Colonic mucosa (tissue), 4 donors: Measurements from ENCODE around the gene MCHR1. TPM values are rescaled to one million over a fixed set of nuclear protein-coding genes. Genes with fewer than 3 reads are reported as not detected.

ENCODE experiments used
- DNase-seq: peaks from one replicate; pipeline ENCODE4 v3.0.0-alpha.2; 2020
- H3K27ac ChIP-seq: fragments of 200-600 bp; one replicate; pipeline ENCODE4 v1.8.0; 2021
- H3K27me3 ChIP-seq: fragments of 200-600 bp; one replicate; pipeline ENCODE4 v1.8.0; 2021
- H3K36me3 ChIP-seq: fragments of 200-600 bp; one replicate; pipeline ENCODE4 v1.8.0; 2021
- H3K4me1 ChIP-seq: fragments of 200-600 bp; one replicate; pipeline ENCODE4 v1.8.0; 2021; ENCODE audit warnings: mild to moderate bottlenecking
- H3K4me3 ChIP-seq: fragments of 200-600 bp; one replicate; pipeline ENCODE4 v1.8.0; 2021
- H3K9ac ChIP-seq, 2 donors: one replicate each; pipeline ENCODE4 v1.7.0; 2013; ENCODE audit warnings: control low read depth in 2 of 2, low read depth in 2 of 2, low read length in 2 of 2
- H3K9me3 ChIP-seq: fragments of 200-600 bp; one replicate; pipeline ENCODE4 v1.8.0; 2021
- intact Hi-C: fragments of 100-400 bp; cut with DNase I; formaldehyde crosslinking; loops from one replicate; pipeline ENCODE4 v1.14.1; 2022
- total RNA-seq, 2 donors: library from RNA; stranded (reverse); fragmentation: NEBNext Ultra II Directional in 1 of 2; extraction: Animal tissue kit (Norgen Biotek cat#: 25700) in 1 of 2; gene quantifications; one replicate each; pipeline ENCODE4 v1.2.1, GENCODE V29; 2021
- TF ChIP-seq, protein P1 (sequence below): fragments of 200-600 bp; IDR thresholded peaks from one replicate; pipeline ENCODE4 v1.8.0; 2022; ENCODE audit warnings: antibody characterized with exemption, mild to moderate bottlenecking
- donor health status: healthy.
- donor health status: DM: no; HTN: no; CAD: no.
- donor health status: DM: no; HTN: no; CAD: no.

Gene MCHR1
- total RNA-seq, 2 donors from 2014 or later = 0.16 TPM; not detected in 1

GRCh38 chr22:40668611-40669411 lies 10.5 kb upstream of the MCHR1 start:
- intact Hi-C loops = no loop called here
- Histone ChIP-seq H3K36me3 (no peaks in the 10 kb centered on the region), H3K9me3 (no peaks in the 10 kb centered on the region), H3K27ac (peak overlapping the region; percentile 53), H3K9ac (no peak overlapping the region), H3K4me3 (no peak overlapping the region), H3K4me1 (no peaks in the 10 kb centered on the region), H3K27me3 (no peaks in the 10 kb centered on the region)
- TF ChIP-seq, protein P1, sequence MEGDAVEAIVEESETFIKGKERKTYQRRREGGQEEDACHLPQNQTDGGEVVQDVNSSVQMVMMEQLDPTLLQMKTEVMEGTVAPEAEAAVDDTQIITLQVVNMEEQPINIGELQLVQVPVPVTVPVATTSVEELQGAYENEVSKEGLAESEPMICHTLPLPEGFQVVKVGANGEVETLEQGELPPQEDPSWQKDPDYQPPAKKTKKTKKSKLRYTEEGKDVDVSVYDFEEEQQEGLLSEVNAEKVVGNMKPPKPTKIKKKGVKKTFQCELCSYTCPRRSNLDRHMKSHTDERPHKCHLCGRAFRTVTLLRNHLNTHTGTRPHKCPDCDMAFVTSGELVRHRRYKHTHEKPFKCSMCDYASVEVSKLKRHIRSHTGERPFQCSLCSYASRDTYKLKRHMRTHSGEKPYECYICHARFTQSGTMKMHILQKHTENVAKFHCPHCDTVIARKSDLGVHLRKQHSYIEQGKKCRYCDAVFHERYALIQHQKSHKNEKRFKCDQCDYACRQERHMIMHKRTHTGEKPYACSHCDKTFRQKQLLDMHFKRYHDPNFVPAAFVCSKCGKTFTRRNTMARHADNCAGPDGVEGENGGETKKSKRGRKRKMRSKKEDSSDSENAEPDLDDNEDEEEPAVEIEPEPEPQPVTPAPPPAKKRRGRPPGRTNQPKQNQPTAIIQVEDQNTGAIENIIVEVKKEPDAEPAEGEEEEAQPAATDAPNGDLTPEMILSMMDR = no peak
- DNase-seq = no peak

GRCh38 chr22:40670058-40670457 lies 9.2 kb upstream of the MCHR1 start:
- no peak overlapping the region for H3K4me3 ChIP-seq
- intact Hi-C loops = no loop called here
- no peaks in the 10 kb centered on the region for H3K36me3 ChIP-seq
- no peak for DNase-seq
- no peaks in the 10 kb centered on the region for H3K4me1 ChIP-seq
- TF ChIP-seq, protein P1 = no peak
- no peaks in the 10 kb centered on the region for H3K27me3 ChIP-seq
- H3K9ac ChIP-seq = no peak overlapping the region
- no peak overlapping the region for H3K27ac ChIP-seq
- H3K9me3 ChIP-seq = no peaks in the 10 kb centered on the region

GRCh38 chr22:40671369-40671768 lies 7.9 kb upstream of the MCHR1 start:
- no peaks in the 10 kb centered on the region for H3K4me1 ChIP-seq
- no peak overlapping the region for H3K4me3 ChIP-seq
- H3K27me3 ChIP-seq = no peaks in the 10 kb centered on the region
- no peaks in the 10 kb centered on the region for H3K9me3 ChIP-seq
- no peaks in the 10 kb centered on the region for H3K36me3 ChIP-seq
- intact Hi-C loops = no loop called here
- no peak for DNase-seq
- TF ChIP-seq, protein P1 = no peak
- no peak overlapping the region for H3K27ac ChIP-seq
- H3K9ac ChIP-seq = no peak overlapping the region

GRCh38 chr22:40671796-40672360 lies 7.4 kb upstream of the MCHR1 start:
- DNase-seq = no peak
- no peak overlapping the region for H3K4me3 ChIP-seq
- no peaks in the 10 kb centered on the region for H3K36me3 ChIP-seq
- H3K9me3 ChIP-seq = no peaks in the 10 kb centered on the region
- H3K4me1 ChIP-seq = no peaks in the 10 kb centered on the region
- H3K27me3 ChIP-seq = no peaks in the 10 kb centered on the region
- TF ChIP-seq, protein P1 = no peak
- no peak overlapping the region for H3K27ac ChIP-seq
- intact Hi-C loops = no loop called here
- H3K9ac ChIP-seq = no peak overlapping the region

- Histone ChIP-seq H3K36me3 (no peaks in the 10 kb centered on the region), H3K4me3 (no peak overlapping the region), H3K27ac (no peak overlapping the region), H3K4me1 (no peaks in the 10 kb centered on the region), H3K9me3 (no peaks in the 10 kb centered on the region), H3K9ac (no peak overlapping the region), H3K27me3 (no peaks in the 10 kb centered on the region)
- DNase-seq = no peak
- TF ChIP-seq, protein P1 = no peak
- intact Hi-C loops = no loop called here
Observed at GRCh38 chr22:40673017-40673416, 6.3 kb upstream of the MCHR1 start.
